CD14-positive monocyte (primary cell): ENCODE data around the gene FYTTD1. TPM values are rescaled to one million over a fixed set of nuclear protein-coding genes. Genes with fewer than 3 reads are reported as not detected.

Experiments
- DNase-seq, 3 donors: peaks; one replicate each; pipeline ENCODE4 v3.0.0-alpha.2; 2011 to 2022
- H2AFZ ChIP-seq: 2 replicates; pipeline ENCODE4 v1.6.0; 2012; ENCODE audit warnings: mild to moderate bottlenecking, low read depth, low read length, inconsistent platforms; ENCODE audit not compliant: insufficient read depth, poor library complexity, severe bottlenecking
- H3K27ac ChIP-seq, 2 donors: 1 replicate in 1 of 2; 2 replicates in 1 of 2; pipeline ENCODE4 v1.5.1; 2012 to 2013; ENCODE audit warnings: low read length in 2 of 2, control low read depth in 1 of 2, inconsistent platforms in 1 of 2, low read depth in 1 of 2, mild to moderate bottlenecking in 1 of 2
- H3K27me3 ChIP-seq, 2 donors: one replicate each; pipeline versions ENCODE4 v1.6.0 to v1.6.1; 2011 to 2013; ENCODE audit warnings: low read length in 2 of 2; ENCODE audit not compliant: control insufficient read depth in 2 of 2, insufficient read depth in 2 of 2
- H3K36me3 ChIP-seq, 2 donors: replicated peaks in 1 of 2; 1 replicate in 1 of 2; 2 replicates in 1 of 2; pipeline versions ENCODE4 v1.5.1 to v1.6.1; 2012 to 2013; ENCODE audit warnings: low read length in 2 of 2, control low read depth in 1 of 2, inconsistent platforms in 1 of 2, mild to moderate bottlenecking in 1 of 2; ENCODE audit not compliant: insufficient read depth in 2 of 2, control insufficient read depth in 1 of 2
- H3K4me1 ChIP-seq, 2 donors: 1 replicate in 1 of 2; 2 replicates in 1 of 2; pipeline versions ENCODE4 v1.5.1 to v1.6.1; 2012 to 2013; ENCODE audit warnings: low read length in 2 of 2, control low read depth in 1 of 2, inconsistent platforms in 1 of 2, mild to moderate bottlenecking in 1 of 2, moderate library complexity in 1 of 2; ENCODE audit not compliant: insufficient read depth in 2 of 2, control insufficient read depth in 1 of 2
- H3K4me2 ChIP-seq: replicated peaks from 2 replicates; pipeline ENCODE3; 2012; ENCODE audit warnings: low read length, moderate library complexity, mild to moderate bottlenecking; ENCODE audit not compliant: poor library complexity, severe bottlenecking; ENCODE audit errors: extremely low read depth
- H3K4me3 ChIP-seq, 3 experiments: fragments of 200-600 bp in 1 of 3; sonication (generic) in 1 of 3; replicated peaks in 1 of 3; 1 replicate in 2 of 3; 2 replicates in 1 of 3; pipeline ENCODE4 v1.5.1; 2011 to 2013; ENCODE audit warnings: low read length in 3 of 3, mild to moderate bottlenecking in 3 of 3, control low read depth in 2 of 3, low read depth in 2 of 3, inconsistent platforms in 1 of 3, moderate library complexity in 1 of 3
- H3K79me2 ChIP-seq: 2 replicates; pipeline ENCODE4 v1.6.0; 2012; ENCODE audit warnings: mild to moderate bottlenecking, control low read depth, inconsistent platforms, low read length, moderate library complexity; ENCODE audit not compliant: insufficient read depth
- H3K9ac ChIP-seq: 2 replicates; pipeline ENCODE4 v1.6.0; 2017; ENCODE audit warnings: low read length, mild to moderate bottlenecking; ENCODE audit not compliant: insufficient read depth, poor library complexity, severe bottlenecking
- H3K9me3 ChIP-seq, 2 donors: replicated peaks in 1 of 2; 1 replicate in 1 of 2; 2 replicates in 1 of 2; pipeline versions ENCODE4 v1.5.1 to v1.6.1; 2012 to 2013; ENCODE audit warnings: low read length in 2 of 2, control low read depth in 1 of 2; ENCODE audit not compliant: control insufficient read depth in 1 of 2, insufficient read depth in 1 of 2
- H4K20me1 ChIP-seq: 2 replicates; pipeline ENCODE4 v1.6.0; 2012; ENCODE audit warnings: mild to moderate bottlenecking, low read length, control low read depth, moderate library complexity; ENCODE audit not compliant: insufficient read depth
- H3K27ac Mint-ChIP-seq, 7 donors: one replicate each; pipeline ENCODE4 v1.8.0; 2020; ENCODE audit warnings: mild to moderate bottlenecking in 7 of 7, mixed read lengths in 7 of 7, moderate library complexity in 6 of 7, inconsistent platforms in 2 of 7
- H3K27me3 Mint-ChIP-seq, 3 donors: one replicate each; pipeline ENCODE4 v1.8.0; 2021 to 2022; ENCODE audit warnings: low read depth in 3 of 3, mild to moderate bottlenecking in 3 of 3, mixed read lengths in 3 of 3, moderate library complexity in 3 of 3, inconsistent platforms in 1 of 3
- H3K36me3 Mint-ChIP-seq, 2 donors: one replicate each; pipeline ENCODE4 v1.8.0; 2020; ENCODE audit warnings: mixed read lengths in 2 of 2, inconsistent platforms in 1 of 2, mild to moderate bottlenecking in 1 of 2
- H3K4me1 Mint-ChIP-seq: one replicate; pipeline ENCODE4 v1.8.0; 2020; ENCODE audit warnings: mild to moderate bottlenecking, mixed read lengths
- H3K4me3 Mint-ChIP-seq, 2 donors: one replicate each; pipeline ENCODE4 v1.8.0; 2020; ENCODE audit warnings: mild to moderate bottlenecking in 2 of 2, mixed read lengths in 2 of 2, moderate library complexity in 1 of 2
- H3K9me3 Mint-ChIP-seq, 7 donors: one replicate each; pipeline ENCODE4 v1.8.0; 2020 to 2022; ENCODE audit warnings: mixed read lengths in 7 of 7, mild to moderate bottlenecking in 6 of 7, moderate library complexity in 6 of 7, inconsistent platforms in 2 of 7
- WGBS: methylation state at CpG from one replicate; pipeline ENCODE4 v1.1.5; 2013; ENCODE audit warnings: missing lambda C conversion rate; ENCODE audit not compliant: insufficient coverage; 5-methylcytosine and 5-hydroxymethylcytosine counted together
- intact Hi-C, 2 donors: fragments of 100-400 bp; cut with micrococcal nuclease; formaldehyde crosslinking; loops; one replicate each; pipeline versions ENCODE4 v1.15.0 to v1.15.1; 2023
- polyA plus RNA-seq, 3 donors: library from polyadenylated mRNA; depleted of rRNA in 1 of 3; unstranded in 2 of 3; stranded (reverse) in 1 of 3; fragments of 300-500 nt in 2 of 3; fragments of >200 nt in 1 of 3; fragmentation: Illumina TruSeq in 2 of 3; gene quantifications; 1 replicate in 2 of 3; 2 replicates in 1 of 3; pipeline ENCODE4 v1.2.3, GENCODE V29; 2012 to 2021
- TF ChIP-seq, protein P1 (sequence below): fragments of 200-600 bp; IDR thresholded peaks from one replicate; pipeline ENCODE4 v1.8.0; 2022; ENCODE audit warnings: antibody characterized with exemption, mild to moderate bottlenecking

Gene FYTTD1
- polyA plus RNA-seq, 3 donors: 11.5 to 73.2 (median 59.4) TPM

GRCh38 chr3:197753263-197753662, 3.6 kb downstream of the FYTTD1 start:
- no CpG with 5 or more reads among the region's 3 CpGs for WGBS
- Mint-ChIP-seq H3K27me3 (peaks cover 3 to 10% (median 5%) of the 10 kb centered on the region in 3 donors), H3K36me3 (peaks cover 11 to 14% of the 10 kb centered on the region in 2 donors), H3K4me3 (no peak overlapping the region), H3K27ac (no peak overlapping the region), H3K9me3 (peaks cover 0 to 2% (median 0%) of the 10 kb centered on the region in 7 donors), H3K4me1 (peaks cover 36% of the 10 kb centered on the region)
- TF ChIP-seq, protein P1, sequence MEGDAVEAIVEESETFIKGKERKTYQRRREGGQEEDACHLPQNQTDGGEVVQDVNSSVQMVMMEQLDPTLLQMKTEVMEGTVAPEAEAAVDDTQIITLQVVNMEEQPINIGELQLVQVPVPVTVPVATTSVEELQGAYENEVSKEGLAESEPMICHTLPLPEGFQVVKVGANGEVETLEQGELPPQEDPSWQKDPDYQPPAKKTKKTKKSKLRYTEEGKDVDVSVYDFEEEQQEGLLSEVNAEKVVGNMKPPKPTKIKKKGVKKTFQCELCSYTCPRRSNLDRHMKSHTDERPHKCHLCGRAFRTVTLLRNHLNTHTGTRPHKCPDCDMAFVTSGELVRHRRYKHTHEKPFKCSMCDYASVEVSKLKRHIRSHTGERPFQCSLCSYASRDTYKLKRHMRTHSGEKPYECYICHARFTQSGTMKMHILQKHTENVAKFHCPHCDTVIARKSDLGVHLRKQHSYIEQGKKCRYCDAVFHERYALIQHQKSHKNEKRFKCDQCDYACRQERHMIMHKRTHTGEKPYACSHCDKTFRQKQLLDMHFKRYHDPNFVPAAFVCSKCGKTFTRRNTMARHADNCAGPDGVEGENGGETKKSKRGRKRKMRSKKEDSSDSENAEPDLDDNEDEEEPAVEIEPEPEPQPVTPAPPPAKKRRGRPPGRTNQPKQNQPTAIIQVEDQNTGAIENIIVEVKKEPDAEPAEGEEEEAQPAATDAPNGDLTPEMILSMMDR: peak; percentile 20
- H3K4me3 ChIP-seq: no peak overlapping the region
- DNase-seq: no peak
- H3K36me3 ChIP-seq: peaks cover 13 to 19% of the 10 kb centered on the region in 2 donors
- no peak overlapping the region for H3K9ac ChIP-seq
- no peak overlapping the region for H3K4me2 ChIP-seq
- intact Hi-C loops: no loop called here
- no peaks in the 10 kb centered on the region for H3K9me3 ChIP-seq
- peaks cover 28 to 34% of the 10 kb centered on the region in 2 donors for H3K4me1 ChIP-seq
- H4K20me1 ChIP-seq: peaks cover 34% of the 10 kb centered on the region
- H3K27me3 ChIP-seq: no peaks in the 10 kb centered on the region
- no peak overlapping the region for H3K27ac ChIP-seq
- H3K79me2 ChIP-seq: peaks cover 70% of the 10 kb centered on the region
- H2AFZ ChIP-seq: no peak overlapping the region

DNA sequence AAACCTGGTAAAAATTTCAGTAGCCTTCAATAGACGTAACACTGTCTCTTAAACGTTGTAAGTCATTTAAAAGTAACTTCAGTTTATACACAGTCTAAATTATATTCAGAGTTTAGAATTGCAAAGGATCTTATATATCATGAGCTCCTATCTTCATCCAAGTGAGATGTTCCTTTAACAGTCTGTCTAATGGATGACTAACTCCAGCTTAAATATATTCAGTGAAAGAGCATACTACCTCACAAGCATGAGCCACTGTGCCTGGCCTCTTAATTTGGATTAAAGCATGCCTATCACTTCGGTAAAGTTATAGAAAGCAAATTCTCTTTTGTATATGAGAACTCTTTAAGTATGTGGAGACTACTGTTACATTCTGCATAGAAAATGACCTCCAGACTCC, 7.0 kb downstream of the FYTTD1 start:
- Histone ChIP-seq H3K36me3 (peaks cover 28 to 53% of the 10 kb centered on the region in 2 donors), H3K27ac (no peak overlapping the region), H3K9me3 (no peaks in the 10 kb centered on the region), H3K79me2 (peaks cover 65% of the 10 kb centered on the region), H3K4me3 (no peak overlapping the region), H2AFZ (no peak overlapping the region), H3K9ac (no peak overlapping the region), H3K4me2 (no peak overlapping the region), H3K27me3 (no peaks in the 10 kb centered on the region), H3K4me1 (peaks cover 5 to 9% of the 10 kb centered on the region in 2 donors), H4K20me1 (peaks cover 30% of the 10 kb centered on the region)
- Mint-ChIP-seq H3K9me3 (peaks cover 0 to 2% (median 0%) of the 10 kb centered on the region in 7 donors), H3K4me3 (no peak overlapping the region), H3K27ac (no peak overlapping the region), H3K4me1 (peaks cover 16% of the 10 kb centered on the region), H3K27me3 (peaks cover 0 to 2% (median 0%) of the 10 kb centered on the region in 3 donors), H3K36me3 (peaks cover 11 to 14% of the 10 kb centered on the region in 2 donors)
- WGBS: no CpG with 5 or more reads among the region's 3 CpGs
- no peak for DNase-seq
- intact Hi-C loops: no loop called here
- TF ChIP-seq, protein P1: no peak
